PC-9 (cell line): ENCODE results near the gene AKAP12. TPM values are rescaled to one million over a fixed set of nuclear protein-coding genes. Genes with fewer than 3 reads are reported as not detected.

ENCODE experiments used
- BruUV-seq: library from RNA; stranded (reverse); fragments of 400-500 nt; replicated peaks from 2 replicates; lab custom pipeline; 2021; lab: Mats Ljungman, UMichigan
- CTCF ChIA-PET: fragments of 300-600 bp; sonication (Branson Sonifier 250); formaldehyde crosslinking; loops from one replicate; lab custom pipeline; 2022; ENCODE audit warnings: antibody characterized with exemption; lab: Charles Lee
- POLR2A ChIA-PET: fragments of 300-600 bp; sonication (Branson Sonifier 250); formaldehyde crosslinking; loops from one replicate; lab custom pipeline; 2022; ENCODE audit warnings: antibody characterized with exemption; ENCODE audit not compliant: unreplicated experiment; lab: Charles Lee
- DNase-seq, 2 experiments: peaks; one replicate each; pipeline versions ENCODE4 v3.0.0 to v3.0.0-alpha.2; 2015 to 2022; ENCODE audit warnings: mixed read lengths in 1 of 2
- H2AFZ ChIP-seq: fragments of 200-600 bp; sonication (generic); 2 replicates; pipeline ENCODE4 v1.8.1; 2017; ENCODE audit warnings: antibody characterized with exemption
- H3F3A ChIP-seq: fragments of 200-600 bp; sonication (generic); 2 replicates; pipeline ENCODE4 v1.8.1; 2017; ENCODE audit warnings: antibody characterized with exemption, mild to moderate bottlenecking, low read depth; ENCODE audit not compliant: insufficient read depth
- H3K27ac ChIP-seq: fragments of 200-600 bp; sonication (generic); 2 replicates; pipeline ENCODE4 v1.6.1; 2016; ENCODE audit warnings: mixed run types
- H3K27me3 ChIP-seq: fragments of 200-600 bp; sonication (generic); 2 replicates; pipeline ENCODE4 v1.6.1; 2016; ENCODE audit warnings: low read depth, mixed run types; ENCODE audit not compliant: insufficient read depth
- H3K36me3 ChIP-seq: fragments of 200-600 bp; sonication (generic); 2 replicates; pipeline ENCODE4 v1.6.1; 2016; ENCODE audit warnings: low read depth, mixed run types
- H3K4me1 ChIP-seq: fragments of 200-600 bp; sonication (generic); replicated peaks from 2 replicates; pipeline ENCODE4 v1.6.1; 2016; ENCODE audit warnings: mixed run types; ENCODE audit not compliant: insufficient read depth
- H3K4me2 ChIP-seq: fragments of 200-600 bp; sonication (generic); 2 replicates; pipeline ENCODE4 v1.6.1; 2017; ENCODE audit warnings: mixed run types
- H3K4me3 ChIP-seq: fragments of 200-600 bp; sonication (generic); 2 replicates; pipeline ENCODE4 v1.6.1; 2016; ENCODE audit warnings: mixed run types
- H3K79me2 ChIP-seq: fragments of 200-600 bp; sonication (generic); 2 replicates; pipeline ENCODE4 v1.6.1; 2017; ENCODE audit warnings: low read depth, mixed run types
- H3K9me2 ChIP-seq: fragments of 200-600 bp; sonication (generic); 2 replicates; pipeline ENCODE4 v1.8.1; 2017; ENCODE audit warnings: mild to moderate bottlenecking; ENCODE audit not compliant: insufficient read depth
- H3K9me3 ChIP-seq: fragments of 200-600 bp; sonication (generic); 2 replicates; pipeline ENCODE4 v1.8.1; 2016; ENCODE audit warnings: low read depth; ENCODE audit not compliant: insufficient read depth
- H4K20me1 ChIP-seq: fragments of 200-600 bp; sonication (generic); 2 replicates; pipeline ENCODE4 v1.8.1; 2017; ENCODE audit not compliant: insufficient read depth
- EZH2 ChIP-seq: fragments of 200-600 bp; sonication (generic); IDR thresholded peaks from 2 replicates; pipeline ENCODE4 v1.8.0; 2017; ENCODE audit warnings: antibody characterized with exemption, low read depth
- intact Hi-C: fragments of 100-400 bp; cut with micrococcal nuclease; formaldehyde crosslinking; loops from one replicate; pipeline ENCODE4 v1.10.0; 2022; ENCODE audit not compliant: unreplicated experiment
- total RNA-seq: library from RNA; stranded (reverse); gene quantifications from 2 replicates; pipeline ENCODE4 v1.2.3, GENCODE V29; 2021
- TF ChIP-seq, protein P1 (sequence below): fragments of 200-600 bp; sonication (generic); conservative IDR thresholded peaks from 2 replicates; pipeline ENCODE4 v1.6.1; 2017; ENCODE audit warnings: mixed run types, antibody characterized with exemption, mild to moderate bottlenecking, moderate library complexity

The AKAP12 gene
- total RNA-seq, 1 experiment from 2014 or later, result 12.6 TPM

- H3K27me3 ChIP-seq, result no peaks in the 10 kb centered on the region
- H2AFZ ChIP-seq, result no peak overlapping the region
- intact Hi-C loops, result no loop called here
- TF ChIP-seq, protein P1, sequence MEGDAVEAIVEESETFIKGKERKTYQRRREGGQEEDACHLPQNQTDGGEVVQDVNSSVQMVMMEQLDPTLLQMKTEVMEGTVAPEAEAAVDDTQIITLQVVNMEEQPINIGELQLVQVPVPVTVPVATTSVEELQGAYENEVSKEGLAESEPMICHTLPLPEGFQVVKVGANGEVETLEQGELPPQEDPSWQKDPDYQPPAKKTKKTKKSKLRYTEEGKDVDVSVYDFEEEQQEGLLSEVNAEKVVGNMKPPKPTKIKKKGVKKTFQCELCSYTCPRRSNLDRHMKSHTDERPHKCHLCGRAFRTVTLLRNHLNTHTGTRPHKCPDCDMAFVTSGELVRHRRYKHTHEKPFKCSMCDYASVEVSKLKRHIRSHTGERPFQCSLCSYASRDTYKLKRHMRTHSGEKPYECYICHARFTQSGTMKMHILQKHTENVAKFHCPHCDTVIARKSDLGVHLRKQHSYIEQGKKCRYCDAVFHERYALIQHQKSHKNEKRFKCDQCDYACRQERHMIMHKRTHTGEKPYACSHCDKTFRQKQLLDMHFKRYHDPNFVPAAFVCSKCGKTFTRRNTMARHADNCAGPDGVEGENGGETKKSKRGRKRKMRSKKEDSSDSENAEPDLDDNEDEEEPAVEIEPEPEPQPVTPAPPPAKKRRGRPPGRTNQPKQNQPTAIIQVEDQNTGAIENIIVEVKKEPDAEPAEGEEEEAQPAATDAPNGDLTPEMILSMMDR, result no peak
- no peak for TF ChIP-seq EZH2
- no peak overlapping the region for H3K4me2 ChIP-seq
- peaks cover 5% of the 10 kb centered on the region; the same call in 1 of the 2 replicates for H3K4me1 ChIP-seq
- no peak overlapping the region for H3K4me3 ChIP-seq
- POLR2A ChIA-PET, result no interaction called here
- H3F3A ChIP-seq, result no peaks in the 10 kb centered on the region
- H3K79me2 ChIP-seq, result no peaks in the 10 kb centered on the region
- DNase-seq, result no peak
- H3K9me3 ChIP-seq, result no peaks in the 10 kb centered on the region
- no peaks in the 10 kb centered on the region for H4K20me1 ChIP-seq
- no peaks in the 10 kb centered on the region for H3K9me2 ChIP-seq
- no TSS peak for BruUV-seq
- no peaks in the 10 kb centered on the region for H3K36me3 ChIP-seq
- H3K27ac ChIP-seq, result no peak overlapping the region
- CTCF ChIA-PET, result no interaction called here
Measured at GRCh38 chr6:151301547-151301946, 61.8 kb downstream of the AKAP12 start.

- no peak overlapping the region for H3K4me3 ChIP-seq
- H3K9me3 ChIP-seq, result no peaks in the 10 kb centered on the region
- POLR2A ChIA-PET, result no interaction called here
- H3K27ac ChIP-seq, result no peak overlapping the region
- intact Hi-C loops, result no loop called here
- no peaks in the 10 kb centered on the region for H3K36me3 ChIP-seq
- H3K4me1 ChIP-seq, result peaks cover 5% of the 10 kb centered on the region; the same call in 1 of the 2 replicates
- no peaks in the 10 kb centered on the region for H3K27me3 ChIP-seq
- H2AFZ ChIP-seq, result no peak overlapping the region
- CTCF ChIA-PET, result no interaction called here
- no peaks in the 10 kb centered on the region for H3F3A ChIP-seq
- H3K9me2 ChIP-seq, result no peaks in the 10 kb centered on the region
- no TSS peak for BruUV-seq
- H3K79me2 ChIP-seq, result no peaks in the 10 kb centered on the region
- TF ChIP-seq, protein P1, result no peak
- TF ChIP-seq EZH2, result no peak
- H3K4me2 ChIP-seq, result no peak overlapping the region
- H4K20me1 ChIP-seq, result no peaks in the 10 kb centered on the region
- no peak for DNase-seq
Measured at GRCh38 chr6:151303231-151303630, 63.5 kb downstream of the AKAP12 start.

- DNase-seq, result no peak
- Histone ChIP-seq H3K4me3 (no peak overlapping the region), H3K4me1 (peaks cover 10% of the 10 kb centered on the region; the same call in 1 of the 2 replicates), H3K27ac (no peak overlapping the region), H3K36me3 (no peaks in the 10 kb centered on the region), H4K20me1 (no peaks in the 10 kb centered on the region), H3F3A (peaks cover 6% of the 10 kb centered on the region; the same call in 1 of the 2 replicates), H3K9me3 (no peaks in the 10 kb centered on the region), H3K79me2 (no peaks in the 10 kb centered on the region), H3K27me3 (no peaks in the 10 kb centered on the region), H3K9me2 (no peaks in the 10 kb centered on the region), H2AFZ (no peak overlapping the region), H3K4me2 (no peak overlapping the region)
- TF ChIP-seq, protein P1, result no peak
- no peak for TF ChIP-seq EZH2
- intact Hi-C loops, result no loop called here
- no TSS peak for BruUV-seq
- ChIA-PET CTCF (no interaction called here), POLR2A (no interaction called here)
Measured at GRCh38 chr6:151306269-151306783, 66.6 kb downstream of the AKAP12 start.
